ENCODE results near the gene CYP2A6.
"Not testable (repeated sequence)": the region's sequence is repeated elsewhere in the genome, so short reads cannot be mapped to it uniquely, and the experiment has no call there.

CYP2A6 gene

GRCh38 chr19:40867701-40868100 lies 17.5 kb upstream of the CYP2A6 start:
- no peaks in the 10 kb centered on the region for H3K4me1 ChIP-seq (ENCODE audit: insufficient read depth, low read length, severe bottlenecking)
- H2AFZ ChIP-seq (ENCODE audit: low read length), result no peak overlapping the region
- H3K27me3 ChIP-seq (ENCODE audit: insufficient read depth, low read length), result no peaks in the 10 kb centered on the region
- H4K20me1 ChIP-seq (ENCODE audit: insufficient read depth, low read length), result no peaks in the 10 kb centered on the region
- H3K9ac ChIP-seq (ENCODE audit: low read length), result no peak overlapping the region
- H3K36me3 ChIP-seq (ENCODE audit: insufficient read depth, low read length), result no peaks in the 10 kb centered on the region
- no peaks in the 10 kb centered on the region for H3K9me3 ChIP-seq (ENCODE audit: low read length)
- H3K4me3 ChIP-seq (ENCODE audit: low read depth, low read length, poor library complexity, severe bottlenecking), result no peak overlapping the region
- no peaks in the 10 kb centered on the region for H3K9me2 ChIP-seq (ENCODE audit: low read depth, low read length)
- no peak for TF ChIP-seq EZH2 (IDR thresholded peaks at IDR 0.05; ENCODE audit: borderline replicate concordance, low read length)
- TF ChIP-seq CTCF (IDR thresholded peaks at IDR 0.05; ENCODE audit: low read length), result no peak
- H3F3A ChIP-seq (ENCODE audit: insufficient read depth, low read length), result no peaks in the 10 kb centered on the region
- H3K27ac ChIP-seq (ENCODE audit: low read depth, low read length, poor library complexity, severe bottlenecking), result no peak overlapping the region
- no peak overlapping the region for H3K4me2 ChIP-seq (ENCODE audit: low read length)
- H3K79me2 ChIP-seq (ENCODE audit: insufficient read depth, low read length), result no peaks in the 10 kb centered on the region

GRCh38 chr19:40864739-40865496 lies 14.7 kb upstream of the CYP2A6 start:
- H3K79me2 ChIP-seq (ENCODE audit: insufficient read depth, low read length); H2AFZ ChIP-seq (ENCODE audit: low read length); H3K9ac ChIP-seq (ENCODE audit: low read length); H3K36me3 ChIP-seq (ENCODE audit: insufficient read depth, low read length); H4K20me1 ChIP-seq (ENCODE audit: insufficient read depth, low read length); H3K27ac ChIP-seq (ENCODE audit: low read depth, low read length, poor library complexity, severe bottlenecking); H3K9me2 ChIP-seq (ENCODE audit: low read depth, low read length); H3K27me3 ChIP-seq (ENCODE audit: insufficient read depth, low read length); H3K4me1 ChIP-seq (ENCODE audit: insufficient read depth, low read length, severe bottlenecking); H3K4me2 ChIP-seq (ENCODE audit: low read length); H3K4me3 ChIP-seq (ENCODE audit: low read depth, low read length, poor library complexity, severe bottlenecking); H3F3A ChIP-seq (ENCODE audit: insufficient read depth, low read length); H3K9me3 ChIP-seq (ENCODE audit: low read length): not testable (repeated sequence)

- Histone ChIP-seq H3K27me3 (ENCODE audit: insufficient read depth, low read length) (no peaks in the 10 kb centered on the region), H3K79me2 (ENCODE audit: insufficient read depth, low read length) (no peaks in the 10 kb centered on the region), H3K9ac (ENCODE audit: low read length) (no peak overlapping the region), H3K4me1 (ENCODE audit: insufficient read depth, low read length, severe bottlenecking) (no peaks in the 10 kb centered on the region), H3K4me2 (ENCODE audit: low read length) (no peak overlapping the region), H3K4me3 (ENCODE audit: low read depth, low read length, poor library complexity, severe bottlenecking) (no peak overlapping the region), H3K9me2 (ENCODE audit: low read depth, low read length) (no peaks in the 10 kb centered on the region), H4K20me1 (ENCODE audit: insufficient read depth, low read length) (no peaks in the 10 kb centered on the region), H3F3A (ENCODE audit: insufficient read depth, low read length) (no peaks in the 10 kb centered on the region), H2AFZ (ENCODE audit: low read length) (no peak overlapping the region), H3K27ac (ENCODE audit: low read depth, low read length, poor library complexity, severe bottlenecking) (no peak overlapping the region), H3K36me3 (ENCODE audit: insufficient read depth, low read length) (no peaks in the 10 kb centered on the region), H3K9me3 (ENCODE audit: low read length) (no peaks in the 10 kb centered on the region)
- no peak for TF ChIP-seq CTCF (IDR thresholded peaks at IDR 0.05; ENCODE audit: low read length)
- no peak for TF ChIP-seq EZH2 (IDR thresholded peaks at IDR 0.05; ENCODE audit: borderline replicate concordance, low read length)
Measured at GRCh38 chr19:40862785-40863184, 12.5 kb upstream of the CYP2A6 start.

- Histone ChIP-seq H3K9ac (ENCODE audit: low read length) (no peak overlapping the region), H3K27ac (ENCODE audit: low read depth, low read length, poor library complexity, severe bottlenecking) (no peak overlapping the region), H2AFZ (ENCODE audit: low read length) (no peak overlapping the region), H4K20me1 (ENCODE audit: insufficient read depth, low read length) (no peaks in the 10 kb centered on the region), H3K36me3 (ENCODE audit: insufficient read depth, low read length) (no peaks in the 10 kb centered on the region), H3K9me3 (ENCODE audit: low read length) (no peaks in the 10 kb centered on the region), H3K4me2 (ENCODE audit: low read length) (no peak overlapping the region), H3K4me3 (ENCODE audit: low read depth, low read length, poor library complexity, severe bottlenecking) (no peak overlapping the region), H3K27me3 (ENCODE audit: insufficient read depth, low read length) (no peaks in the 10 kb centered on the region), H3K9me2 (ENCODE audit: low read depth, low read length) (no peaks in the 10 kb centered on the region), H3K4me1 (ENCODE audit: insufficient read depth, low read length, severe bottlenecking) (no peaks in the 10 kb centered on the region), H3F3A (ENCODE audit: insufficient read depth, low read length) (no peaks in the 10 kb centered on the region), H3K79me2 (ENCODE audit: insufficient read depth, low read length) (no peaks in the 10 kb centered on the region)
- TF ChIP-seq EZH2 (IDR thresholded peaks at IDR 0.05; ENCODE audit: borderline replicate concordance, low read length) (no peak), CTCF (IDR thresholded peaks at IDR 0.05; ENCODE audit: low read length) (no peak)
Measured at GRCh38 chr19:40862333-40862732, 12.1 kb upstream of the CYP2A6 start.
